ENCODE data around the gene PSME1.

GRCh38 chr14:24160499-24160849 is 24.5 kb downstream of the PSME1 start:
- TF ChIP-seq, protein P1, sequence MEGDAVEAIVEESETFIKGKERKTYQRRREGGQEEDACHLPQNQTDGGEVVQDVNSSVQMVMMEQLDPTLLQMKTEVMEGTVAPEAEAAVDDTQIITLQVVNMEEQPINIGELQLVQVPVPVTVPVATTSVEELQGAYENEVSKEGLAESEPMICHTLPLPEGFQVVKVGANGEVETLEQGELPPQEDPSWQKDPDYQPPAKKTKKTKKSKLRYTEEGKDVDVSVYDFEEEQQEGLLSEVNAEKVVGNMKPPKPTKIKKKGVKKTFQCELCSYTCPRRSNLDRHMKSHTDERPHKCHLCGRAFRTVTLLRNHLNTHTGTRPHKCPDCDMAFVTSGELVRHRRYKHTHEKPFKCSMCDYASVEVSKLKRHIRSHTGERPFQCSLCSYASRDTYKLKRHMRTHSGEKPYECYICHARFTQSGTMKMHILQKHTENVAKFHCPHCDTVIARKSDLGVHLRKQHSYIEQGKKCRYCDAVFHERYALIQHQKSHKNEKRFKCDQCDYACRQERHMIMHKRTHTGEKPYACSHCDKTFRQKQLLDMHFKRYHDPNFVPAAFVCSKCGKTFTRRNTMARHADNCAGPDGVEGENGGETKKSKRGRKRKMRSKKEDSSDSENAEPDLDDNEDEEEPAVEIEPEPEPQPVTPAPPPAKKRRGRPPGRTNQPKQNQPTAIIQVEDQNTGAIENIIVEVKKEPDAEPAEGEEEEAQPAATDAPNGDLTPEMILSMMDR (IDR thresholded peaks at IDR 0.05 in 2 of 3, conservative IDR thresholded peaks at IDR 0.05 in 1 of 3; ENCODE audit: control insufficient read depth in 2 of 3, extremely low read depth in 1 of 3, insufficient read depth in 1 of 3, low read depth in 3 of 3, low read length in 3 of 3): no peak
- TF ChIP-seq, protein P2, sequence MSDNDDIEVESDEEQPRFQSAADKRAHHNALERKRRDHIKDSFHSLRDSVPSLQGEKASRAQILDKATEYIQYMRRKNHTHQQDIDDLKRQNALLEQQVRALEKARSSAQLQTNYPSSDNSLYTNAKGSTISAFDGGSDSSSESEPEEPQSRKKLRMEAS (IDR thresholded peaks at IDR 0.05; ENCODE audit: low read depth, low read length): no peak
- TF ChIP-seq KDM1A (IDR thresholded peaks at IDR 0.05; ENCODE audit: borderline replicate concordance): no peak
- TF ChIP-seq POLR2A (IDR thresholded peaks at IDR 0.05; ENCODE audit: low read depth, low read length): no peak
- no peak for TF ChIP-seq EZH2 (IDR thresholded peaks at IDR 0.05; ENCODE audit: borderline replicate concordance, control insufficient read depth, low read depth, low read length)
- no peak for TF ChIP-seq HDGF (IDR thresholded peaks at IDR 0.05)
- no peak for TF ChIP-seq CEBPB (IDR thresholded peaks at IDR 0.05; ENCODE audit: borderline replicate concordance in 1 of 2, low read depth in 2 of 2, low read length in 2 of 2)
- TF ChIP-seq BCLAF1 (IDR thresholded peaks at IDR 0.05): no peak
- no peak for TF ChIP-seq RB1 (IDR thresholded peaks at IDR 0.05; ENCODE audit: borderline replicate concordance)
